ENCODE results near the gene SLC35E1.

Gene SLC35E1

DNA sequence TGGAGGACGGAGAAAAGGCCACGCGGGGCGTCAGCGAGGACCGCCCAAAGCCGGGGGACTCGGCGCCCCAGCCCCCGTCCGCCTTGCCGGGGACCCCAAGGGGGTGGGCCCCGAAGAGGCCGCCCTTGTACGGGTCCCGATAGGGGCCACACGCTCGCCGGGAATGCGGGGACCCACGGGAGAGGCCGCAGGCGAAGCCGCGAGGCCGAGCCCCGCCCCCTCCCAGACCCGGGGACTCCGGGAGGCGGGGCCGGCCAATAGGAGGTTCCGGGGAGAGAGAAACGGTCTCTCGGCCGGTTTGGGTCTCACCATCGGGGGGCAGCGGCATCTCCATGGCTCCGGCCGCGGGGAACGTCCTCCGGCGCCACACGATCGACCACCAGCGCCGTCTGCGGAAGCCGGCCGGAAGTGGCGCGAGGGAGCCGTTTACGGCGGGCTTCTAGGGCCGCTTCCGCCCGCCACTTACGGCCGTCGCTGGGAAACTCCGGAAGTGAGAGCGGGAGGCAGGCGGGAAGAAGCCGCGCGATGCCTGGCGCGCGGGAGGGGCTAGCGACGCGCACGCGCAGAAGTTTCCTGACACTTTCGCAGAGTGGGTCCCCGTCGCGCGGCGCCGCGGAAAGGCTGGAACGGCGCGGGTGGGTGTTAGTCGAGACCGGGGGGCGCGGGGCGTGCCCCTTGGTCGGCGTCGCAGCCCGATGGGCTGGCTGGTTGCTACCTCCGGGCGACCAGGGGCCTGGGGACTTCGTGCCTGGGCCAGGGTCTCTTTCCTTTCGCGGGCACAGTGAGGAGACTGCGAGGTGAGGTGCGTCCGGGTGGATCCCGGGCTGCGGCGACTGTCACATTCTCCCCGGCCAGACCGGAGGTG lies 29.9 kb downstream of the SLC35E1 start, which contains the start of gene CHERP:
CHERP (minus strand) TSS at position 393 of the 865 bp plus-strand sequence; CDS start at position 334, 59 bp downstream.
- TF ChIP-seq, protein P1, sequence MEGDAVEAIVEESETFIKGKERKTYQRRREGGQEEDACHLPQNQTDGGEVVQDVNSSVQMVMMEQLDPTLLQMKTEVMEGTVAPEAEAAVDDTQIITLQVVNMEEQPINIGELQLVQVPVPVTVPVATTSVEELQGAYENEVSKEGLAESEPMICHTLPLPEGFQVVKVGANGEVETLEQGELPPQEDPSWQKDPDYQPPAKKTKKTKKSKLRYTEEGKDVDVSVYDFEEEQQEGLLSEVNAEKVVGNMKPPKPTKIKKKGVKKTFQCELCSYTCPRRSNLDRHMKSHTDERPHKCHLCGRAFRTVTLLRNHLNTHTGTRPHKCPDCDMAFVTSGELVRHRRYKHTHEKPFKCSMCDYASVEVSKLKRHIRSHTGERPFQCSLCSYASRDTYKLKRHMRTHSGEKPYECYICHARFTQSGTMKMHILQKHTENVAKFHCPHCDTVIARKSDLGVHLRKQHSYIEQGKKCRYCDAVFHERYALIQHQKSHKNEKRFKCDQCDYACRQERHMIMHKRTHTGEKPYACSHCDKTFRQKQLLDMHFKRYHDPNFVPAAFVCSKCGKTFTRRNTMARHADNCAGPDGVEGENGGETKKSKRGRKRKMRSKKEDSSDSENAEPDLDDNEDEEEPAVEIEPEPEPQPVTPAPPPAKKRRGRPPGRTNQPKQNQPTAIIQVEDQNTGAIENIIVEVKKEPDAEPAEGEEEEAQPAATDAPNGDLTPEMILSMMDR (conservative IDR thresholded peaks at IDR 0.05), result no peak
- TF ChIP-seq ZFX (IDR thresholded peaks at IDR 0.05), result peak; percentile 90; the same call in 1 of the 2 replicates
- peak within 1 kb of the TSS; percentile 94 for H3K27ac ChIP-seq

DNA sequence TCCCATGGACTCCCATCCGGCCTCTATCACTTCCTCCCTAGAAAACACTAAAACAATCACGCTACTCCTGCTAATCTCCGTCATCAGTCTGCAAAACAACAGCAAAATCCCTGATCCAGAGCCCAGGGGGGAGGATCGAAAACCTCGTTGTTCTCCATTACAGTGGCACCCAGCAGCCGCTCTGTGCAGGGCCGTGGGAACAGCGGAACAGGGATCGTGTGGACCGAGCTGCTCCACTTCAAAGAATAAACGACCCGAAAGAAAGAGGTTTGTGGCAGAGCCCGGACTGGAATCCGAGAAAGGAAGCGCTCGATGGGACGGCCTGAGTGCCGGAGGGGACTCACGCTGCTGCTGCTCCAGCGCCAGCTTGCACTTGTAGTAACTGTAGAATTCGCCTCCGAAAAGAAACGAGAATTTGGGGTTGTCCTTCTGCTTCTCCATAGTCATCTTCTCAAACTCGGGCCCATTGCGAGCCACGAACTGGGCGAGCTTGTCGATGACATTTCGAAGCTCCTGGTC lies 30.6 kb downstream of the SLC35E1 start:
- TF ChIP-seq, protein P1 (conservative IDR thresholded peaks at IDR 0.05), result no peak
- TF ChIP-seq ZFX (IDR thresholded peaks at IDR 0.05), result no peak
- peak overlapping the region; percentile 94 for H3K27ac ChIP-seq

DNA sequence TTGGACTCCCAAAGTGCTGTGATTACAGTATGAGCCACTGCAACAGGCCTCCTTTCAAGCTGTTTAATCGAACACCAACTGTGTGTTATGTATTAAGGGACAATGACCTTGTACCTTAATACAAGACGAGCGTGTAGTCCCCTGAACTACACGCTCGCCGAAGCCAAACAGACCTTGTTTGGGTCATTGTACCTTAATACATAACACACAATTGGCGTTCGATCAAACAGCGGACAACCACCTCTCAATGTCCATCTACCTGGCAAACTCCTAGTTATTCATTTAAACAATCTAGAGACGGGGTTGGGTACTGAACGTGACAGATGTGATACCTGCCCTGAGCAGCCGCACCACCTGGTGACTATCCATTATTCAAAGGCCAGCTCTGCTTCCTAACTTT lies 31.3 kb downstream of the SLC35E1 start:
- H3K27ac ChIP-seq, result peak overlapping the region; percentile 94
- TF ChIP-seq, protein P1 (conservative IDR thresholded peaks at IDR 0.05), result no peak
- no peak for TF ChIP-seq ZFX (IDR thresholded peaks at IDR 0.05)

DNA sequence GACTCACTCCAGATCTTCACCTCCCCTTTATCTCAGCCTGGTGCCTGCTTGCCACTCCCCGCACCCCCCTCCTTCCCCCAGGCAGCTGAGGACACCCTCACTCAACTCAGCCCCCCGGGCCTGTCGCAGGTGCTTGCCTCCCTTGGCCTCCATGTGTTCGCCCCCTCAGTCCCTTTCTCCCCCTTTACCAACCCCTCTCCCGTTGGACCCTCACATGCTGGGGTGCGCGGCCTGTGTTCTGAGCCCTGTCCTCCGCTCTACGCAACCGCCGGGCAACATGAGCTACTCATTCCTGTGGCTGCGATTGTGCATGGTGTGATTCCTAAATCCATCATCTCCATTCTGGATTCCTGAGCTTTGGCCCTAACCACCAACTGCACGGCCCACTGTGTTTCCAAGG lies 35.1 kb downstream of the SLC35E1 start:
- H3K27ac ChIP-seq, result no peak overlapping the region
- TF ChIP-seq ZFX (IDR thresholded peaks at IDR 0.05), result no peak

DNA sequence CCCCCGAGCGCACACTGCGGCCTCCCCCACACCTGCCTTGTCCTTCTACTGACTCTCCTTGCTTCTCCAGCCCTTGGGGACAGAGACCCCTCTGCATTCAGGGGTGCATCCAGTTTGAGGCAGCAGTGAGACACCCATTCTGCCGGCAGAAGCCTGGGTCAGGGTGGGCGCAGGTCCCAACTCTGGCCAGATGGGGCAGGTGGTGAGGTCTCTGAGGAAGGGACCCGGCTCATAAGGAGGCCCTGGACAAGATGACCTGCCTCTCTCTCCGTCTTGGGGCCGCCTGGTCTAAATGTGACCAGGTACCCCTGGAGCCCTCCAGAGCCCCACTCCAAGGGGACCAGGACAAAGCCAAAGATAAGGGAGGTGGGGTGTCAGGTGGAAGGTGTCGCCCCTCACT lies 36.1 kb downstream of the SLC35E1 start:
- H3K27ac ChIP-seq, result no peak overlapping the region
- TF ChIP-seq, protein P1 (conservative IDR thresholded peaks at IDR 0.05), result no peak
- no peak for TF ChIP-seq ZFX (IDR thresholded peaks at IDR 0.05)

DNA sequence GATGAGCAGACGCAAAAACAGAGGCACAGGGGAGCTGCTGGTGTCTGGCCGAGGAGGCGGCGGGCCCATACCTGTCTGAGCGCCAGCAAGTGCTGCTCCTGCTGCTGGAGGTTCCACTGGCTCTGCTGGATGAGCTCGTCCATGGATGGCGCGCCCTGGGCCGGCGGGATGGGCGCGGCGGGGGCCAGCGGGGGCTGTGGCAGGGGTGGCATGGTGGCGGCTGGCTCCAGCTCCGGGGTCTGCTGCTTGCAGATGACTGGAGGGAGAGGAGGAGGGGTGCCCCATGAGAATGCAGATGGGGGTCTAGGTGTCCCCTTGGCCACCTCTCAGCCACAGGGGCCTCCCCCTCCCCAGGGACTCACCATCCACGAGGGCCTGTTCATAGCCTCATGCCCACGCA lies 36.8 kb downstream of the SLC35E1 start:
- H3K27ac ChIP-seq, result no peak overlapping the region
- TF ChIP-seq ZFX (IDR thresholded peaks at IDR 0.05), result no peak
- TF ChIP-seq, protein P1 (conservative IDR thresholded peaks at IDR 0.05), result no peak

DNA sequence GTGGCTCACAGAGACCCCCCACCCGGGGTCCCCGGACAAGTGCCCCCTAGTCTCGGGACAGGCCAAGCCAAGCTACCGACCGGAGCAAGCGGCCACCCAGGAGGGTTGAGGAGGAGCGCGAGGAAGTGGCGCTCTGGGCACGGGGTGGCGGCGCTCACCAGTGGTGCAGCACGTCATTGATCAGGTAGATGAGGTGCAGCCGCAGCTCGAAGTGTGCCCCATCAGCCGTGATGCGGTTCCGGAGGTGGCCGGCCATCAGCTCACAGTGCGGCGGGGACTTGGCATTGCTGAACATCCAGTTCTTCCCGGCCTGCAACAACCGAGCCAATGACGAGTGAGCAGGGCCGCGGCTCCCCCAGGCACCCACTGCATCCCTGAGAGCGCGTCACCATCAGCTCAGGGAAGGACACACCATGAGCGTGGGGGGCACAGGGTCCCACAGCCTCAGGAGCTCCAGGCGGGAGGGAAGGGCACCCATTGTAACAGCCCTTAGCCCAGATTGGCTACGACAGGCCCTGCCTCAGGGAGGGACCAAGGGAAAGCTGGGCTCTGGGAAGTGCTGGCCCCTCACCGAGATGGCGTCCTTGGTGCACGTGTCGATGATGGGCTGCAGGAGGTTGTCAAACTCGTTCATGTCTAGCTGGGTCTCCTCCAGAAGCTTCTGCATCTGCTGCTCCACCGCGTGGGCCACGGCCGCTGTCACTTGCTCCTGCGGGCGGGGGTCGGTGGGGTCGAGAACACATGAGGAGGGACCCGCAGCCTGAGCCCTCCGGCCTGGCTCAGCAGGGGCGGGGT lies 39.6 kb downstream of the SLC35E1 start:
- TF ChIP-seq, protein P1 (conservative IDR thresholded peaks at IDR 0.05), result no peak
- TF ChIP-seq ZFX (IDR thresholded peaks at IDR 0.05), result no peak
- no peak overlapping the region for H3K27ac ChIP-seq

Measured in C4-2B (cell line).